Right cardiac atrium (tissue), 5 donors: Measurements from ENCODE around the gene CYP2C19. TPM values are rescaled to one million over a fixed set of nuclear protein-coding genes. Genes with fewer than 3 reads are reported as not detected.
"Not testable (repeated sequence)": the region's sequence is repeated elsewhere in the genome, so short reads cannot be mapped to it uniquely, and the experiment has no call there.

ENCODE experiments used
- ATAC-seq, 2 donors: fragments of 200-7000 bp; cut with Tn5 transposase; one replicate each; pipeline versions ENCODE4 v1.8.0 to v1.9.1; 2020; ENCODE audit warnings: moderate library complexity in 2 of 2, mild to moderate bottlenecking in 1 of 2
- DNase-seq, 3 donors: peaks; one replicate each; pipeline ENCODE4 v3.0.0-alpha.2; 2020
- H3K27ac ChIP-seq: one replicate; pipeline ENCODE4 v1.5.1; 2013; ENCODE audit warnings: mild to moderate bottlenecking, low read length, control low read depth, moderate library complexity
- H3K27me3 ChIP-seq: one replicate; pipeline ENCODE4 v1.6.1; 2013; ENCODE audit not compliant: control insufficient read depth, insufficient read depth
- H3K4me1 ChIP-seq: one replicate; pipeline ENCODE4 v1.6.1; 2013; ENCODE audit warnings: low read length; ENCODE audit not compliant: control insufficient read depth, insufficient read depth
- H3K4me3 ChIP-seq: one replicate; pipeline ENCODE4 v1.5.1; 2013; ENCODE audit warnings: low read length, control low read depth
- H3K9me3 ChIP-seq: one replicate; pipeline ENCODE4 v1.6.1; 2013; ENCODE audit warnings: low read length; ENCODE audit not compliant: control insufficient read depth
- WGBS: extraction: QIAGEN DNeasy Blood & Tissue Kit; methylation state at CpG from one replicate; pipeline ENCODE4 v1.1.7; 2013; 5-methylcytosine and 5-hydroxymethylcytosine counted together
- intact Hi-C, 4 donors: fragments of 100-400 bp; cut with DNase I; formaldehyde crosslinking; loops; one replicate each; pipeline versions ENCODE4 v1.11.0 to v1.14.0; 2022 to 2023
- long read RNA-seq, 4 donors: library from polyadenylated mRNA; unstranded; transcript quantifications; one replicate each; pipeline ENCODE4 v2.0.0, GENCODE V29; 2020 to 2021
- polyA plus RNA-seq: library from polyadenylated mRNA; stranded (reverse); fragments of 200-250 nt; gene quantifications from one replicate; pipeline ENCODE4 v1.2.3, GENCODE V29; 2013
- total RNA-seq, 4 donors: library from RNA; stranded (reverse); fragmentation: NEBNext Ultra II Directional; extraction: Animal tissue kit (Norgen Biotek cat#: 25700); gene quantifications; one replicate each; pipeline ENCODE4 v1.2.1, GENCODE V29; 2021
- donor health status: healthy with polysubstance abuse.
- donor health status: DM: no; HTN: yes; CAD: no.
- donor health status: DM: no; HTN: no; CAD: no.
- donor health status: DM: no; HTN: yes; CAD: no; lungs with severe emphysema.
- donor health status: DM: yes; HTN: yes; CAD: no.

Gene CYP2C19
- total RNA-seq, result not detected
- polyA plus RNA-seq, result 0.05 TPM
- long read RNA-seq, donor 1, result 0 reads
- long read RNA-seq, donor 2, result 0 reads
- long read RNA-seq, donor 3, result 0 reads
- long read RNA-seq, donor 4, result 0 reads

DNA sequence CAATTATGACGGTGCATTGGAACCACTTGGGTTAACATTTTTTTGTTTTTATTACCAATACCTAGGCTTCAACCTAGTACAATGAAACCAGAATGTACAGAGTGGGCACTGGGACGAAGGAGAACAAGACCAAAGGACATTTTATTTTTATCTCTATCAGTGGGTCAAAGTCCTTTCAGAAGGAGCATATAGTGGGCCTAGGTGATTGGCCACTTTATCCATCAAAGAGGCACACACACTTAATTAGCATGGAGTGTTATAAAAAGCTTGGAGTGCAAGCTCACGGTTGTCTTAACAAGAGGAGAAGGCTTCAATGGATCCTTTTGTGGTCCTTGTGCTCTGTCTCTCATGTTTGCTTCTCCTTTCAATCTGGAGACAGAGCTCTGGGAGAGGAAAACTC is at the start of gene CYP2C19:
Gene CYP2C19 (plus strand): TSS at position 289 of the 400 bp plus-strand sequence. CDS start 25 bp downstream, at position 314.
- no peak for ATAC-seq
- 67% methylated on average over 3 of the region's 3 CpGs for WGBS
- intact Hi-C loops, result no loop called here
- Histone ChIP-seq H3K4me3 (no peak within 1 kb of the TSS), H3K27me3 (no peaks in the 10 kb centered on the region), H3K9me3 (no peaks in the 10 kb centered on the region), H3K4me1 (no peaks in the 10 kb centered on the region), H3K27ac (no peak within 1 kb of the TSS)
- DNase-seq, result no peak

DNA sequence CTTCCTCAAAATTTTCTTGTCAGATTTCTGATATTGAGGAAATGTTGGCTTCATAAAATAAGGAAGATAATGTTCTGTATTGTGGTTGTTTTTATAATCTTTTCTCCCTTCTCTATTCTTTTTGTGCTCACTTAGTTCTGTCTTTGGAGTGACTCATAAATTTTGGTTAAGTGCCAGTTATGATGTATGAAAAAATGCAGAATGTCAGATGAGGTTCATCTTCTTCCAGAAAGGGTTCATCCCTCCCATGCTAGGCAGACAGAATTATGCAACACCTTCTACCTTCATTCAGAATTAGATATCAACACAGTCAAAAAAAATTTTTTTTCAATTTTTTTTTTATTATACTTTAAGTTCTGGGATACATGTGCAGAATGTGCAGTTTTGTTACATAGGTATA is 36.6 kb upstream of the CYP2C19 start:
- Histone ChIP-seq H3K27me3 (no peaks in the 10 kb centered on the region), H3K4me1 (no peaks in the 10 kb centered on the region), H3K27ac (no peak overlapping the region), H3K4me3 (no peak overlapping the region), H3K9me3 (no peaks in the 10 kb centered on the region)
- ATAC-seq (no peak), DNase-seq (no peak)
- intact Hi-C loops, result no loop called here

DNA sequence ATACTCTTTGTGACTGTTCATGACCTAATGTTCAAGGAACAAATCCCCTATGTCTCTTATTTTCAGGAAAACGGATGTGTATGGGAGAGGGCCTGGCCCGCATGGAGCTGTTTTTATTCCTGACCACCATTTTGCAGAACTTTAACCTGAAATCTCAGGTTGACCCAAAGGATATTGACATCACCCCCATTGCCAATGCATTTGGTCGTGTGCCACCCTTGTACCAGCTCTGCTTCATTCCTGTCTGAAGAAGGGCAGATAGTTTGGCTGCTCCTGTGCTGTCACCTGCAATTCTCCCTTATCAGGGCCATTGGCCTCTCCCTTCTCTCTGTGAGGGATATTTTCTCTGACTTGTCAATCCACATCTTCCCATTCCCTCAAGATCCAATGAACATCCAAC is 27.3 kb upstream of the CYP2C19 start:
- H3K9me3 ChIP-seq, result no peaks in the 10 kb centered on the region
- ATAC-seq (no peak), DNase-seq (no peak)
- H3K4me1 ChIP-seq, result no peaks in the 10 kb centered on the region
- H3K4me3 ChIP-seq, result no peak overlapping the region
- no peaks in the 10 kb centered on the region for H3K27me3 ChIP-seq
- 77% methylated on average over 3 of the region's 3 CpGs for WGBS
- H3K27ac ChIP-seq, result no peak overlapping the region
- intact Hi-C loops, result no loop called here

DNA sequence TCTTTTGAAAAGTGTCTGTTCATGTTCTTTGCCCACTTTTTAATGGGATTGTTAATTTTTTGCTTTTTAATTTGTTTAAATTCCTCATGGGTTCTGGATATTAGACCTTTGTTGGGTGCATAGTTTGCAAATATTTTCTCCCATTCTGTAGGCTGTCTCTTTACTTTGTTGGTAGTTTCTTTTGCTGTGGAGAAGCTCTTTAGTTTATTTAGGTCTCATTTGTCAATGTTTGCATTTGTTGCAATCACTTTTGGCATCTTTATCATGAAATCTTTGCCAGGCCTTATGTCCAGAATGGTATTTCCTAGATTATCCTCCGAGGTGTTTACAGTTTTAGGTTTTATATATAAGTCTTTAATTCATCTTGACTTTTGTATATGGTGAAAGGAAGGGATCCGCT is 23.9 kb upstream of the CYP2C19 start:
- intact Hi-C loops, result no loop called here

GRCh38 chr10:94747137-94747536 is 15.3 kb upstream of the CYP2C19 start:
- Histone ChIP-seq H3K4me3 (no peak overlapping the region), H3K4me1 (no peaks in the 10 kb centered on the region), H3K27me3 (no peaks in the 10 kb centered on the region), H3K27ac (no peak overlapping the region), H3K9me3 (no peaks in the 10 kb centered on the region)
- DNase-seq, result no peak
- intact Hi-C loops, result no loop called here
- 67% methylated on average over 2 of the region's 2 CpGs for WGBS
- ATAC-seq, result no peak

More for the DNA sequence above, 23.9 kb upstream of the CYP2C19 start:
- DNase-seq (no peak), ATAC-seq (no peak)
- Histone ChIP-seq H3K27me3 (no peaks in the 10 kb centered on the region), H3K9me3 (no peaks in the 10 kb centered on the region), H3K27ac (no peak overlapping the region), H3K4me3 (no peak overlapping the region), H3K4me1 (no peaks in the 10 kb centered on the region)
- 61% methylated on average over 2 of the region's 2 CpGs for WGBS

- Histone ChIP-seq H3K27ac (no peak overlapping the region), H3K27me3 (no peaks in the 10 kb centered on the region), H3K9me3 (no peaks in the 10 kb centered on the region), H3K4me3 (no peak overlapping the region), H3K4me1 (no peaks in the 10 kb centered on the region)
- DNase-seq, result no peak
- 73% methylated on average over 4 of the region's 4 CpGs for WGBS
- no peak for ATAC-seq
- intact Hi-C loops, result no loop called here
Observed at GRCh38 chr10:94747838-94748237, 14.6 kb upstream of the CYP2C19 start.

DNA sequence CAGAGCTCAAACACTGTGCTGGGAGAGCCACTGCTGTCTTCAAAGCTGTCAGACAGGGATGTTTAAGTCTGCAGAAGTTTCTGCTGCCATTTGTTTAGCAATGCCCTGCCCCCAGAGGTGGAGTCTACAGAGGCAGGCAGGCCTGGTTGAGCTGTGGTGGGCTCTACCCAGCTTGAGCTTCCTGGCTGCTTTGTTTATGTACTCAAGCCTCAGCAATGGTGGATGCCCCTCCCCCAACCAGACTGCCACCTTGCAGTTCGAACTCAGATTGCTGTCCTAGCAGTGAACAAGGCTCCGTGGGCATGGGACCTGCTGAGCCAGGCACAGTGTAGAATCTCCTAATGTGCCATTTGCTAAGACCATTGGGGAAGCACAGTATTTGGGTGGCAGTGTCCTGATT is 4.6 kb upstream of the CYP2C19 start:
- no peaks in the 10 kb centered on the region for H3K9me3 ChIP-seq
- intact Hi-C loops, result no loop called here
- H3K27ac ChIP-seq, result no peak overlapping the region
- H3K27me3 ChIP-seq, result no peaks in the 10 kb centered on the region
- no peak for ATAC-seq
- WGBS, result 74% methylated on average over 2 of the region's 2 CpGs
- DNase-seq, result no peak
- no peak overlapping the region for H3K4me3 ChIP-seq
- H3K4me1 ChIP-seq, result no peaks in the 10 kb centered on the region

- ATAC-seq (no peak), DNase-seq (no peak)
- Histone ChIP-seq H3K4me1 (no peaks in the 10 kb centered on the region), H3K4me3 (no peak overlapping the region), H3K9me3 (no peaks in the 10 kb centered on the region), H3K27me3 (no peaks in the 10 kb centered on the region), H3K27ac (no peak overlapping the region)
- 60% methylated on average over 2 of the region's 2 CpGs for WGBS
- intact Hi-C loops, result no loop called here
Observed at GRCh38 chr10:94760586-94761178, 1.8 kb upstream of the CYP2C19 start.

- DNase-seq, intact Hi-C loops, H3K4me3 ChIP-seq, H3K9me3 ChIP-seq, H3K27ac ChIP-seq, H3K4me1 ChIP-seq, H3K27me3 ChIP-seq, ATAC-seq: not testable (repeated sequence)
- 86% methylated on average over 6 of the region's 6 CpGs for WGBS
Observed at GRCh38 chr10:94775425-94775824, 12.9 kb downstream of the CYP2C19 start.

- ATAC-seq (no peak), DNase-seq (no peak)
Observed at GRCh38 chr10:94777886-94778458, 15.5 kb downstream of the CYP2C19 start.

DNA sequence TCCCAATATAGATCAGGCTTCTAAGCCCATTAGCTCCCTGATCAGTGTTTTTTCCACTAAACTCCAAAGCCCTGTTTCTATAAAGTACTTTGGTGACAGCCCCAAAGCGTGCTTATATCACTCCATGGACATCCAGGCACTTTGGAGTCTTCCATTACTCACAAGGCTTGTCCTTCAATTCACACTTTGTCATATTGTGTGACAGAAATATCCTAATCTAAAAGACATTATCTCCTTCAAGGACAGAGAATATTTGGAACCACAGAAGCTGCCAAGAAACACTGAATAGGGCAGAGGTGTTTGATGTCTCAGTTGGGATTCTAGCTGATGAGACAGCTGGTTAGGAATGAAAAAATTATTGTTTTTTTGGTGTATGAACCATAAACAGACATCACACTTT is 18.4 kb downstream of the CYP2C19 start:
- Histone ChIP-seq H3K4me3 (no peak overlapping the region), H3K9me3 (no peaks in the 10 kb centered on the region), H3K27ac (peak overlapping the region; percentile 17), H3K27me3 (no peaks in the 10 kb centered on the region), H3K4me1 (no peaks in the 10 kb centered on the region)
- DNase-seq, result no peak
- intact Hi-C loops, result no loop called here
- ATAC-seq, result peak; percentile 77 to 85
- WGBS, result 31% methylated on average over 1 of the region's 1 CpG

More at GRCh38 chr10:94777886-94778458, 15.5 kb downstream of the CYP2C19 start:
- H3K9me3 ChIP-seq, result no peaks in the 10 kb centered on the region
- no peaks in the 10 kb centered on the region for H3K4me1 ChIP-seq
- H3K27ac ChIP-seq, result no peak overlapping the region
- intact Hi-C loops, result no loop called here
- H3K27me3 ChIP-seq, result no peaks in the 10 kb centered on the region
- no peak overlapping the region for H3K4me3 ChIP-seq
- 71% methylated on average over 5 of the region's 5 CpGs for WGBS

- no peaks in the 10 kb centered on the region for H3K9me3 ChIP-seq
- H3K4me1 ChIP-seq, result no peaks in the 10 kb centered on the region
- H3K27ac ChIP-seq, result no peak overlapping the region
- H3K27me3 ChIP-seq, result no peaks in the 10 kb centered on the region
- intact Hi-C loops, result no loop called here
- no peak for ATAC-seq
- no peak overlapping the region for H3K4me3 ChIP-seq
- DNase-seq, result no peak
Observed at GRCh38 chr10:94784256-94784655, 21.8 kb downstream of the CYP2C19 start.
